Head of caudate nucleus (tissue), 42 donors: ENCODE results near the gene COX5A.
"Not testable (repeated sequence)": the region's sequence is repeated elsewhere in the genome, so short reads cannot be mapped to it uniquely, and the experiment has no call there.

Experiments
- DNase-seq, 42 donors: peaks; one replicate each; pipeline versions ENCODE4 v3.0.0 to v3.0.0-alpha.2; 2020 to 2021; ENCODE audit warnings: mixed read lengths in 7 of 42
- intact Hi-C: fragments of 100-400 bp; cut with DNase I; formaldehyde crosslinking; loops from one replicate; pipeline ENCODE4 v1.15.0; 2022

COX5A gene

GRCh38 chr15:74956648-74957475 is 19.0 kb upstream of the COX5A start, which contains the start of gene RPP25:
RPP25 (minus strand) TSS chr15:74956772; CDS start chr15:74956583, 189 bp downstream.
- peak in 41 of 42 donors; percentile 26 to 86 (median 72) for DNase-seq
- intact Hi-C loops, result no loop called here

DNA sequence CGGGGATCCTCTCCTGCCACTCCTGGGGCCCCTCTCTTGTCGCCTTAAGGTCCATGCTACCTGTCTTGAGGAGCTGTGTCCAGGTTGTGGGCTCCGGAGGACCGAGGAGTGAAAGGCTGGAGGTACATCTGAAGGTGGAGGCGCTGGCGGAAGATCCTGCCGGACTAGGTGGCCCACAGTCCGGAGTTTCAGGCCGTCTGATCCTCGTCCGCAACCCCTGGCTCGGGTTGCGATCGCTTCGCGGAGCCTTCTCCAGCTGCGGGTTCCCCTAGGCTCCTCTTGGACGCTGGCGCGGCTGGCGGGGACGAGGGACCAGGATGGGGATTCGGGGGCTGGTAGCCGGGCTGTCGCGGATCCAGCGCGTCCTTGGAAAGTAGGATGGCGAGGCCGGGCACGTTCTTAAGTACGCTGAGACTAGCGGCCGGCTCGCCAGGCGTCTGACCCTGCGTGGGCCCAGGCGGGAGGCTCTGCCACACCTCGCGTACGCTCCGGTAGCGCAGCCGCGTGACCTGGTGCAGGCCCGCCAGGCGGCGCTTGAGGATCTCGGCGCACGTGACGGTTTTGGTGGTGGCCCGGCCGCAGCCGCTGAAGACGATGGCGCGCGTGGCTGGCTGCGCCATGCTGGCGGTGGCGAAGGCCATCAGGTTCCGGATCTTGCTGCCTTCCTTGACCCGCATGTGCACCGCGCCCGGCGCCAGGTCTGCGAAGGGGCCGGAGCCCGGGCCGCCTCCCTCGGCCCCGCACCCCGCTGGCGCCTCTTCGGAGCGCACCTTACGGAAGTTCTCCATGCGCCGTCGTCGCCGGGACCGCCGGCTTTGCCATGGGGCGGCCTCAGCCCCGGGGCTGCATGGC is 18.1 kb upstream of the COX5A start:
- DNase-seq, result peak; percentile 34 to 83 (median 63)
- intact Hi-C loops, result no loop called here

DNA sequence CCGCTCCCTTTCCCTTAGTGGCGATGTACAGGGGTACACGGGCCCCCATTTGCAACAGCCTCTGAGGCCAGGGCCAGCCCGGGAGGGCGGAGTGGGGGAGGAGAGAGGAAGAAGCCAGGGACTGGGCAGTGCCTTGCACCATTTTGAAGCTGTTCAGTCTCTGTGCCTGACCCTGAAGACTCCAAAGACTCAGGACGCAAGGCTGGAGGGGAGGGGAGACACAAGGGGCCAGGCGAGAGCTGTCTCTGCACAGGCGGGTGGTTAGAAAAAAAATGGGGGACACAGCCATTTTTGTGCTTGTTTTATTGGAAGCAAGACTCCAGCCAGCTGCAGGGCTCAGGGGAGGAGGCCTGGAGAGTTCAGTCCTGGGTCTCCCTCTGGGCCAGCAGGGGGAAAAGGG is 17.1 kb upstream of the COX5A start:
- no peak for DNase-seq
- intact Hi-C loops, result no loop called here

DNA sequence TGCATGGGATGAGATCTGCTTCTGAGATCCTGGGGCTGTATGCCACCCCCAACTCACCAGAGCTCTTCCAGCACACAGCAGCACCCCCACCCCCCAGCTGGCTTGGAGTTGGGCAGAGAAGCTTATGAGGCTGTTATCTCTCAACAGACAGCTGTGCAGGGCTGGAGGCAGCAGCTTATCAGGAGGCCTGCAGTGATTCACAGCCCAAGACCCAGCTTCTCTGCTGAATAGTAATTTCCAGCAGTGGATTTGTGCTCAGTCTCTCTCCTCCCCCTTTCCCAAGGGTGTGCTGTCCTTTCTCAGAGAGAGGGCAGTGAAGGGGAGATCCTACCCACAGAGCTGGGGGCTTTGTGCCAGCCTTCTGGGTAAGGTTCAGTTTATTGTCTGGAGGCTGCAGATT is 16.6 kb upstream of the COX5A start:
- intact Hi-C loops, result no loop called here
- DNase-seq, result no peak

DNA sequence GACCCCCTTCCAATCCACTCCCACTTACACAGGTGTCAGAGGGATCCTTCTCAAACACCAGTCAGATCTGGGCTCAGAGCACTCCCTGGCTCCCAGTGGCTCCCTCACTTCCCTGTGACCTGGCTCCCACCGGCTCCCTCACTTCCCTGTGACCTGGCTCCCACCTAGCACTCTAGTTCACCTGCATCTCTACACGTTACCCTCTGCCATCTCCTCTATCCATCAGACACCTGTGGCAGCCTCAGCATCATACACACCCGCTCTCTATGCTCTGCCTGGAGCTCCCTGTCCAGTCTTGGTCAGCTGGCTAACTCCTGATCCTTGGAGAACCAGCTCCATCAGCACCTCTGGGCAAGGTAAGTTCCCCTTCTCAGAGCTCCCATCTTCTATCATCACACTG is 13.1 kb upstream of the COX5A start:
- intact Hi-C loops, result no loop called here
- DNase-seq, result no peak

- intact Hi-C loops, result no loop called here
- DNase-seq, result peak; percentile 13 to 94 (median 83)
Measured at GRCh38 chr15:74950078-74950908, 12.4 kb upstream of the COX5A start.

GRCh38 chr15:74937272-74937589 is 642 bp downstream of the COX5A start:
- peak in 1 of 42 donors; percentile 42 for DNase-seq
- intact Hi-C loops, result no loop called here

DNA sequence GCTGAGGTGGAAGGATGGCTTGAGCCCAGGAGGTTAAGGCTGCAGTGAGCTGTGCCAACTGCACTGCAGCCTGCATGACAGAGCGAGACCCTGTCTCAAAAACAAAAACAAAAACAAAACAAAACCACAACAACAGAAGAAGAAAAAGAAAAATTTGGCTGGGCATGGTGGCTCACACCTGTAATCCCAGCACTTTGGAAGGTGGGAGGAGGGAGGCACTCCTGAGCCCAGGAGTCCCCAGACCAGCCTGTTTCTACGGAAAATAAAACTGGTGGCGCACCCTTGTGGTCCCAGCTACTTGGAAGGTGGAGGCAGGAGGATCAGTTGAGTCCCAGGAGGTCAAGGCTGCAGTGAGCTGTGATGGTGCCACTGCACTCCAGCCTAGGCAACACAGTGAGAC is 2.7 kb downstream of the COX5A start:
- intact Hi-C loops, result not testable (repeated sequence)
- DNase-seq, result peak in 1 of 42 donors; percentile 31

- intact Hi-C loops, result no loop called here
- no peak for DNase-seq
Measured at GRCh38 chr15:74933573-74933972, 4.3 kb downstream of the COX5A start.

DNA sequence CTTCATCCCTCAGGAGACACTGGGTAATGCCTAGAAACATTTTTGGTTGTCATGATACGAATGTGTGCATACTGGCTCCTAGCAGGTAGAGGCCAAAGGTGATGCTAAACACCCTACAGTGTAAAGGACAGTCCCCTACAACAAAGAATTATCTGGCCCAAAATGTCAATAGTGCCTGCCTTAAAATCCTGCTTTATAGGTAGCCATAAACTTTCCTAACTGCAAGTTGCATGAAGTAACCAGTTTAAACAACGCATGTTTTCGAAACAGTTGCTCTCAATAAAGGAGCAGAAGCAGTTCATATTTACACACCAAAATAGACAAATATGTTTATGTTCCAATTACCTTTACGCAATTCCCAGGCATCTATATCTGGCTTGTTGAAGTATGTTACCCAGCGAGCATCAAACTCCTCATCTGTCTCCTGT is 9.1 kb downstream of the COX5A start:
- intact Hi-C loops, result no loop called here
- no peak for DNase-seq

- DNase-seq, result no peak
- intact Hi-C loops, result no loop called here
Measured at GRCh38 chr15:74924525-74924924, 13.3 kb downstream of the COX5A start.

DNA sequence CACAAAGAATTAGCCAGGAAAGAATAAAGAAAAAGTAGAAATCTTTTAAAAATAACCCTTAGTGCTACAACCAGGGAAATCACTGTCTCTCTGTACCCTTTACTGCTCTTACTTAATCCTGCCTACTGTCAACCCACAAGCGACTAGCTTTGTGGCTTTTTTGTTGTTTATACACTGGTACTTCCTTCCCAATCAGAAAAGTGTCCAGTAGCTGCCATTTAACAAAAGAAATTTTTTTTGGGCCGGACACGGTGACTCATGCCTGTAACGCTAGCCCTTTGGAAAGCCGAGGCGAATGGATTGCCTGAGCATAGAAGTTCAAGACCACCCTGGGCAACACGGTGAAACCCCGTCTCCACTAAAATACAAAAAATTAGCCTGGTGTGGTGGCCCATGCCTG is 17.4 kb downstream of the COX5A start:
- DNase-seq, result no peak
- intact Hi-C loops, result no loop called here

DNA sequence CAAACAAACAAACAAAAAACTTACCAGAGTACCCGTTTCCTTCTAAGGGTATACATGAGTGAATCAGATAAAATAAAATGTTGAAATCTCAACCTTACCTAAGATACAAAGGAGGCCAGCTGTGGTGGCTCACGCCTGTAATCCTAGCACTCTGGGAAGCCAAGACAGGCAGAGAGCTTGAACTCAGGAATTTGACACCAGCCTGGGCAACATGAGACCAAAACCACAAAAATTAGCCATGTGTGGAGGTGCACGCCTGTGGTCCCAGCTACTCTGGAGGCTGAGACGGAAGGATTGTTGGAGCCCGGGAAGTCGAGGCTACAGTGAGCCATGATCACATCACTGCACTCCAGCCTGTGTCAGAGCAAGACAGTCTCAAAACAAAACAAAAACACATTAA is 20.2 kb downstream of the COX5A start:
- intact Hi-C loops, result no loop called here
- no peak for DNase-seq

DNA sequence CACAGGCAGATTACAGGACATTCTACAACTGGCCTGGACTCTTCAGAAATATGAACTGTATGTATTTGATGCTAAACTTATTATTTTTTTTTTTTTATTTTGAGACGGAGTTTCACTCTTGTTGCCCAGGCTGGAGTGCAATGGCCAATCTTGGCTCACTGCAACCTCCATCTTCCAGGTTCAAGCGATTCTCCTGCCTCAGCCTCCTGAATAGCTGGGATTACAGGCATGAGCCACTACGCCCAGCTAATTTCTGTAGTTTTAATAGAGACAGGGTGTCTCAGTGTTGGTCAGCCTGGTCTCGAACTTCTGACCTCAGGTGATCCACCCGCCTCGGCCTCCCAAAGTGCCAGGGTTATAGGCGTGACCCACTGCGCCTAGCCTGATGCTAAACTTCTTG is 24.1 kb downstream of the COX5A start:
- intact Hi-C loops, DNase-seq: not testable (repeated sequence)

DNA sequence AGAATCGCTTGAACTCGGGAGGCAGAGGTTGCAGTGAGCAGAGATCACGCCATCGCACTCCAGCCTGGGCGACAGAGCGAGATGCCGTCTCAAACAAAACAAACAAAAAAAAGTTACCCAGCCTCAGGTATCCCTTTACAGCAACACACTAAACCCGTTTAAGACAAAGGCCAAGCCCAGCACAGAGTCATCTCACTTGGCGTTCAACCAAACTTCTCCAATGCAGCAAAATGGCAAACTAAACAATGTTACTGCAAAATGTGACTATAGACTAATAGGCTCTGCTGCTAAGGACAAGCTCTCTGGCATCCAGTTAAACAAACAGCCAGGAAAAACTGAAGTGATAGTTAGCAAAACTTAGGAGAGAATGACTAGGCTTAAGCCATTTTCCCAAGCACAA is 24.8 kb downstream of the COX5A start:
- DNase-seq, result no peak
- intact Hi-C loops, result no loop called here

- intact Hi-C loops, result no loop called here
- no peak for DNase-seq
Measured at GRCh38 chr15:74908635-74909034, 29.2 kb downstream of the COX5A start.

- DNase-seq, result no peak
- intact Hi-C loops, result no loop called here
Measured at GRCh38 chr15:74907163-74907870, 30.6 kb downstream of the COX5A start.

GRCh38 chr15:74906450-74907162 is 31.3 kb downstream of the COX5A start, which contains the start of gene FAM219B:
FAM219B (minus strand) TSS chr15:74906851; CDS start chr15:74906800, 51 bp downstream.
- intact Hi-C loops, result no loop called here
- DNase-seq, result peak; percentile 80 to 97 (median 94)
